Stimulated activated CD8-positive, alpha-beta memory T cell treated with anti-CD3 and anti-CD28 coated beads, Interleukin-4, amount 100 ng/mL, for 4 hours (primary cell): Measurements from ENCODE around the gene LRFN2.

Experiments
- DNase-seq, 2 donors: peaks; one replicate each; pipeline ENCODE4 v3.0.0-alpha.2; 2020; ENCODE audit warnings: low read depth in 2 of 2, low spot score in 1 of 2

LRFN2 gene

DNA sequence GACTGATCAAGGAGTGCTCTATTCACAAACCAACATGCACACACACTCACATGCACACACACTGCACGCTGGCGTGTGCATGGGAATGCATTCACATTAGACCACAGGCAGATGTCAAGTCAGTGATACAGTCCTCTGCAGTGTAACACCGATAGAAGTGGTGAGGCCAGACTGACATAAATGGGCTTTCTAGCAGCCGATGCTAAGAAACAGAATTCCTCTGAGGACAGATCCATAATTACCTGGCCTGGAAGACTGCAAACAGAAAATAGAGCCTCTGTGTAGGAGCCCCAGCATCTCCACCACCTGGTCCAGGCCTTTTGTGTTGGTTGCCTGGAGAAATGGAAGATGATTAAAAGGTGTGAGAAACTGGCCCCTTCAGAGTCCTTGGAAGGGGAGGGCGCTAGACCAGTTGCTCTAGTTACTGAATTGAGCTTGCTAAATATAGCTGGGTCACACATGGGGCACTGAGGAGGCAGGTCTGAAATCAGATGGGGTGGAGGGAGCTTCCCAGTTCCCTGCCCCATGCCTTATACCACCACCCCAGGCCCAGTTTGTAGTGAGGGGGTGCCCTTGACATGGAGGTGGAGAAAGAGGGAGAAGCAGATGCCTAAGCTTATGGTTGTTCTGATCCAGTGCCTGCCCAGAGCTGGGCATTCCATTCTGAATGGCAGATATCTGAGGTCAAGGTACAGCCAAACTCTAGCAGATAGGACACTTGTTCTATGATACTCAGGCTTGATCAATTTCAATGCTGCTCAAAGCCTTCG lies 233.8 kb downstream of the LRFN2 start:
- no peak for DNase-seq

DNA sequence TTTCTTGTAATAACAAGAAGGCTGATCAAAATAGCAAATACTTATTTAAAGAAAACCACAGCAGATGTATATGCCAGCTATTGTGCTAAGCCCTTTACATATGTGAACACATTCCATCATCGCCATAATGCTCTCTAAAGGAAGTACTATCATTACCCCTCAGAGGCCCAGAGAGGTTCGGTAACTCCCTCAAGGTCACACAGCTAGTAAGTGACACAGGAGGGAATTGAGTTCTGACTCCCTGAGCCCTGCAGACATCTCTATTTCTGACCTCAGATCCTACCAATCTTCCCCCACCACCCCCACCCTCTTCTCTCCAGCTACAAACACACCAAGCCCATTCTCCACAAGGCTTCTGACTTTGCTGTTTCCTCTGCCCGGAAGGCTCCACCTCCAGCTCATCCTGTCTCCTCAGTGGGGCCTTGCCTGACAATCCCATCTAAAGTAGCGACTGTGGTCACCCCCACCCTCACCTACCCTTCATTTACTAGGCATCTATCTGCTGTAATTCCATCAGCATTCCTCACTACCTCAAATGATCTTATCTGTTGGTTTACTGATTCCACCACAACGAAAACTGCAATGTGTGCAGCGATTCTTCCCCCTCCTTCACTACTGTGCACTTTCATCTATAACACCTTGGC lies 234.5 kb downstream of the LRFN2 start:
- no peak for DNase-seq

DNA sequence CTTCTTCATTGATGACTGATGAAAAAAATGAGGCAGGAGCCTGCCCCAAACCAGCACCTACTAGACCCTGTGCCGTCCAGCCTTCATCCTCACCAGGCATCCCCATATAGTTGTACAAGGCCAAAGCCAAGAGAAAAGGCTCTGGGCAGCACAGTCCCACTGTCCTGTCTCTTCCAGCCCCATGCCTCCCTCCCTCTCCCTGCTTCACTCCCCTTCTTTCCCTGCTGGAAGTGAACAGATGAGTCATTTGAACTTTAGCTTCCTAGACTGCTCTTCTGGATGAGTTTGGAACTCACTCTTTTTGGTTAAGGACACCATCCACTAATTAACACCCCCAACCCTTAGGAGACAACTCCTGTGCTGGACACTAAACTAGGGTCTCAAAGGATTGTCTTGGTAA lies 235.2 kb downstream of the LRFN2 start:
- DNase-seq: no peak

DNA sequence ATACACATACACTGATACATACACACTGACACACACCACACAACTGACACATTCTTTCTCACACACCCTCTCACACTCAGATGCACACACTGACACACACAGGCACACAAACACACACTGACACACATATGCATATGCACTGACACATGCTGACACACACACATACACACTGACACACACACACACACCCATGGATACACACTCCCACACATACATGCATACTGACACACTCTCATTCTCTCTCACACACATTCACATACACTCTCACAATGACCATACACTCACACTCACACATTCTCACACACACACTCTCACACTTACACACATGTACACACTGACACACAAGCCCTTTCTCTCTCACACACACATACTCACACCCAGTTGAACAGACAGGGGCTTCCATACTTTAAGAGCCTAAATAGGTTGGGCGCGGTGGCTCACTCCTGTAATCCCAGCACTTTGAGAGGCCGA lies 236.4 kb downstream of the LRFN2 start:
- DNase-seq: no peak

DNA sequence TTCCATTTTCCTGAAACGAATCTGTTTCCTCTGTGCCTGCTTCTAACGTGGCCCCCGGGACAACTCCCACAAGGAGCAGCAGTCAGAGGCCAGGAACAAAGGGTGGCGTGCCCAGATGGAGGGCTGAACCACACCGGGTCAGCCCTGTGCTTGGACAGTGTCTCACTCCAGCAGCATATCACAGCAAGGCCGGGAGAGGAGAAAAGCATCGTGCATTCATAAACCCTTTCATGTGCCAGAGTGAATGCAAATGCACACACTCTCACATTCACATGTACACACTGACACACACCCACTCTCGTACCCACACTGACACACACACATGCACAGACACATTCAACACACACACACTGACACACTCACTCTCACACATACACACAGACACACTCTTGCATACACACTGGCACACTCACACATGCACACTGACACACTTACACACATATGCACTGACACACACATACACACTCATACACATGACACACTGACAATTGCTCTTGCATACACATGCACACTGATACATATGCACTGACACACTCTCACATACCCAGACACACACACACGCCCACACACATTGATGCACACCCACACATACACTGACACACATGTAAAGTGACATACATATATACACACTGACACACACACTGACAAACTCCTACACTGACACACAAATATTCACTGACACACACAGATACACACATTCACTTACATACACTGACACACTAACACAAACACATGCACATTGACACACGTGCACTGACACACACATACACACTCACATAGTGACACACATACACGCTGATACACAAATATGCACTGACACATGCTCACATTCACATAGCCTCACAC lies 237.0 kb downstream of the LRFN2 start:
- no peak for DNase-seq

DNA sequence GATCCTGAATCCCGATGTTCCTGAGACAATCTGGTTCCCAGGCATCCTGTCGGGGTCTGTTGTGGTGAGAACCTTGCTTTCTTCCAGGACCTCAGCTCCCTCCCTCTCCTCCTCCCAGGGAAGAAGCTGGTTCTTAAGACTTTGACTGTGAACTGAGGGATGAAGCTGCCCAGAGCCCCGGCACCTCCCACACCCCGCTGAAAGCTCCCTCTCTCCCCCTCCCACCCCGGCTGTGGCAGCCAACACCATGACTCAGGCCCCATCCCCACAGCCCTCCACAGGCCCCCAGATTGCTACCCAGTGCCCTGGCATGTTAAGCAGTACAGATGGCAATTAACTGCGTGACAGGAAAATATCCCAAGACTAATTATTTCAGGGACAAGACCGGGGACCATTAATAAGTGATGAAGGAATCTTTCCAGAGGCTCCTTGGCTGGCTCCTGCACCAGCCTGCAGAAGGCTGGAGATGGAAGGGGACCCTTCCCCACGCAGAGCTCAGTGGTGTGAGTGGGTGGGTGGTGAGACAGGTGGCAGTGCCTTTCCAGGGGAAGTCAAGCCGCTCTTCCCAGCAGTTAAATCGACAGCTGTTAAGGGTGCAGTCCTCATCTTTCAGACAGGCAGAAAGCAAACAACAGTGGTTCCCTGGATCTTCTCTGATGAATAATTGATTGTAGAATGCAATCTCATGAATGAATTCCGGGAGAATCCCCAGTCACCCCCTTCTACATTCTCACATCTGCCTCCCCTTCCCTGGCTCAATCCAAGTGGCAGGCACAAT lies 237.9 kb downstream of the LRFN2 start:
- no peak for DNase-seq

DNA sequence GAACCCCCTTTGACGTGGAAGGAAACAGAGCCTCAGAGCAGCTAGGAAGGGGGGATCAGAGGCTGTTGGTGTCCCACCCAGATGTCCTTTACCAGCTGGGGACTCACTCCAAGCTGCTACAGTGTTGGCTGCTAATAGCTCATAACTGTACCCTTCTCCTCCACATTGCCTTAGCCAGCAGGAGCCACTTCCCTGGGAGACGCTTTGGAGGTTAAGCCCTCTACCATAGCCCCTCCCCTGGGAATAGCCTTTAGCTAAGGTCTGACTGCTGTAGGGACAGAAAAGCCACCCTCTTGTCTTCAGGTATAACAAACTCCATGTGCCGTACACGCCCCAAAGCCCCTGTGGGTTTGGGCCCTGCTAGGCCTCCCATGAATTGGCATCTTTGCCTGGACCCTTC lies 238.6 kb downstream of the LRFN2 start:
- DNase-seq: no peak

DNA sequence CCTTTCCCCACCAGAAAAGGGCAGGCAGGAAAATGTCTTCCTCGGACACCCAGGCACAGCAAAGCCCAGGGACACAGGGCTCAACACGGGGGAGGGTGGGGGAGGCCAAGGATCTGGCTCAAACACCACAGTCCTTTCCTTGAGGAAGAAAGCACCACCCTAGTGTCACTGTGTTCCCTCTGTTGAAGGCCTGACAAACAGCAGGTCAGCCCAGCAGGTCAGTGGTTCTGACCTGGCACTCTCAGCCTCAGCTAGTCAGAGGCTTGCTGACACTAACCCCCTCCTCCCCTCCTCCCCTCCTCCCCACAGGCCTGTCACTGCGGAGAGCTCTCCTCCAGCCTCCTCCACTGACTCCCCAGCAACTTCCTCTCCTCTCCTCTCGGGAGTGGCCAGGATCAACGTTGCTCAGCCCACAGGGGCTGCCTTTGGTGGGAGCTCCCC lies 239.6 kb downstream of the LRFN2 start:
- no peak for DNase-seq

DNA sequence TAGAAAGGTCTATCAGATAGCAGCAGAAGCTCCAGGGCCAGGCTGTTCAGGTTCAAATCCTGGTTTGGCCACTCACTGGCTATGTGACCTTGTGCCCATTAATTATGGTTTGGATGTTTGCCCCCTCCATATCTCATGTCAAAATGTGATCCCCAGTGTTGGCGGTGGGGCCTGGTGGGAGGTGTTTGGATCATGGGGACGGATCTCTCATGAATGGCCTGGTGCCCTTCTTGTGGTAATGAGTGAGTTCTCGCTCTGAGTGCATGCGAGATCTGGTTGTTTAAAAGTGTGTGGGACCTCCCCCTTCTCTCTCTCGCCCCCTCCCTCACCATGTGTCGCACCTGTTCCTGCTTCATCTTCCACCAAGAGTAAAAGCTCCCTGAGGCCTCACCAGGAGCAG lies 240.9 kb downstream of the LRFN2 start:
- DNase-seq: no peak

DNA sequence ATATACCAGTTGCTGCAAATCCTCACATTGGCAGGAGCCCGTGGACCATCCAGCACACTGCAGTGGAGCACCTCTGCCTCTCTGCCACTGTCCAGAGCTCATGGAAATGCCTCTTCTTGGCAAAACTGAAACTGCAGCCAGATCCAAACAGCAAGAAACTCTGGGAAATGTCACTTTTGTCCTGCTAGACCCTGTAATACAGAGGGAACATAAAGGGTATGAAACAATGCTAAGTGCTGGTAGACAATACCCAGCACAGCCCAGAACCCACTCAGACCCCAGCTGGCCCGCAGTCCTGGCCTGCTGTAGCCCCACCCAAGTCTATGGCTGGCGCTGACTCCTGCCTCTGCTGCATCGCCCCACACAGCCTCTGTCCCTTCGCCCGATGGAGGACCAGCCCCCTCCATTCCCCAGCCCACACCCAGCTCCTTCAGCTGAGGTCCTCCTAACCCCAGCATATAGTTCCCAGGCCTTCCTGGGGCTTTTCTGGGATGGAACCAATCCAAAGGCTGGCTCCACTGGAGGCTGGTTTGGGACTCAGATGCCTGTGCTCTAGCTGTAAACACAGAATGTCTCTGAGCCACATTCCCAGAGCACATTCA lies 242.5 kb downstream of the LRFN2 start:
- no peak for DNase-seq

DNA sequence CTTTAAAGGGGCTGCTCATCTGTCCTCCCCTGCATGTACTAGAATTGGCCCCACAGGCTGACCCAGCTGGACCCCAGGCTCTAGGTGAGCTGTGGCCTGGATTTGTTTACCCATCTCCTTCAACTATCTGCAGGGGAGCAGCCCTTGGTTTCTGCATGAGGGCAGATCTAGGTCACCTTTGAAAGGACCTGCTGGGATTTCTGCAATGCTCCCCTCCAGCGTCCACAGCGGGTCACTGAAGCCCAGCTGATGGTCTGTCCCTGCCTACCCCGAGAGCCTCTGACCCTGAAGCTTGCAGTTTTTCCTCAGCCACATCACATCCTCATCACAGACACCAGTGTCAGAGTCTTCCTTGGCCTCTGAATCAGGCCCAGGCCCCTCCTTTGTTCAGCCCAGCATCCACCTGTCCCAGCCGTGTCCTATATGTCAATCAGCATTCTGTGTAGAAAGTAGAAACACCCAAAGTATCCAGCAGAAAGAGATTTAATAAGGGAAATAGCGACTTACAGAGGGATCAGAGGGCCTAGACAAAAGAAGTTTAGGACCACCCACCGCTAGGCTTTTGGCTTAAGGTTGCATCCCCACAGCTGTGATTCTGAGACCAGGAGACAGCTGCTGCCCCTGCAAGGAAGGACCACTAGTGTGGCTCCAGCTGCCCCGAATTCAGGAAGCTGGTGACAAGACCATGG lies 243.1 kb downstream of the LRFN2 start:
- DNase-seq: no peak

DNA sequence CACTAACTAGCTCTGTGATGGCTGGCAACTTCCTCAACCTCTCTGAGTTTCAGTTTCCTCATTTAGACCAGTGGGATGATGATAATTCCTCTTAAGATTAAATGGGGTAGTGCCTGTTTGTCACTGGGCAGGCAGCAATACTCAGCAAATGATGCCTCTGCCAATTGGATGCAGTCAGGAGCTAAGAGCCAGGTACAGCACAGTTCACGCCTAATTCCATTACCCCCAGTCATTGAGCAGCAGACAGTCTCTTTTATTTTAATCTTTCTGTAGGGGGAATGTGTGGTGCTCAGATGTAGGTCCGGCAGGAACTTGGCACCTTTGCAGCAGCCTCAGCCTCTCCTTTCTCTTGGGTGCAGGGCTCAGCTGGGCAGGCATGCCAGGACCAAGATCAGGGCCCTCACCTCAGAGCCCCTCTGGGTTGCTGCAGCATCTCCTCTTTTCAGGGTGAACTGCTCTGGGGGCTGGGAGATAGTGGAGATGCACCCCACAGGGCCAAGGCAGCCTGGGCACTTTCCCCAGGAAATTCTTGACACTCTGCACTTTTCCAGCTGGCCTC lies 243.8 kb downstream of the LRFN2 start:
- no peak for DNase-seq

DNA sequence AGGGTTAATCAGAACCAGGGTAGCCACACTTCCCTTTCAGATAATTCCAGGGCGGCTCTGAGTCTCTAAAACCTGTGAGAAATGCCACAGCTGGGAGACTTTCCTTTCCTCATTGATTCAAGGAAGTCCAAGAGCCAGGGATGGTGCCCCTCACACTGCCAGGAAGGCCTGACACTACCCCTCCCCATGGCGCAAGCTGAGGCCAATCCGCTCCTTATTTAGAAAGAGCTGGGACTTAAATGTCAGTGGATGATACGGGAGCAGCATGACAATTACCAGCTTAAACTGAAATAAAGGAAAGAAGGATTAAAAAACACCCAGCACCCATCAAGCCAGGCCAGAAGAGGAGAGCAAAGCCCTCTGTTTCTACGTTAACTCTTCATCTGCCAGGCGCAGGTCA lies 244.4 kb downstream of the LRFN2 start:
- DNase-seq: no peak

DNA sequence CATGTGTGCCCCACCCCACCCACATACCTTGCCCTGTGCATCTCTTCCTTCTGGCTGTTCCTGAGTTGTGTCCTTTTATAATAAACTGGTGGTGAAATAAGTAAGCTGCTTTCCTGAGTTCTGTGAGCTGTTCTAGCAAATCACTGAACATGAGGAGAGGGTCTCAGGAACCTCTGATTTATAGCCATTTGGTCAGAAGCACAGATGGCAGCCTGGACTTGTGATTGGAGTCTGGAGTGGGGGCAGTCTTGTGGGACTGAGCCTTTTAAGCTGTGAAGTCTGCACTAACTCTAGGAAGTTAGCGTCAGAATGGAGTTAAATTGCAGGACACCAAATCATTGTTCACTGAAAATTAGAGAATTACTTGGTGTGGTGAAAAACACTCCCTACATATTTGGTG lies 245.4 kb downstream of the LRFN2 start:
- DNase-seq: no peak
